Stomach (tissue), 9 donors: ENCODE data around the gene GOLGA6L9. TPM values are rescaled to one million over a fixed set of nuclear protein-coding genes. Genes with fewer than 3 reads are reported as not detected.
"Not testable (repeated sequence)": the region's sequence is repeated elsewhere in the genome, so short reads cannot be mapped to it uniquely, and the experiment has no call there.

Source experiments
- DNase-seq, 2 donors: peaks; one replicate each; pipeline versions ENCODE4 v3.0.0 to v3.0.0-alpha.2; 2013 to 2019
- H3K27ac ChIP-seq, 5 donors: fragments of 200-600 bp in 4 of 5; sonication (generic) in 4 of 5; one replicate each; pipeline ENCODE4 v1.5.1; 2013 to 2019; ENCODE audit warnings: mild to moderate bottlenecking in 1 of 5, moderate library complexity in 1 of 5
- H3K27me3 ChIP-seq, 3 donors: fragments of 200-600 bp; sonication (generic); one replicate each; pipeline ENCODE4 v1.5.1; 2017 to 2019; ENCODE audit warnings: mixed run types in 1 of 3
- H3K36me3 ChIP-seq, 4 donors: fragments of 200-600 bp; sonication (generic); 1 replicate in 3 of 4; 2 replicates in 1 of 4; pipeline ENCODE4 v1.5.1; 2016 to 2019
- H3K4me1 ChIP-seq, 4 donors: fragments of 200-600 bp; sonication (generic); one replicate each; pipeline ENCODE4 v1.5.1; 2016 to 2019
- H3K4me3 ChIP-seq, 4 donors: fragments of 200-600 bp; sonication (generic) in 3 of 4; one replicate each; pipeline ENCODE4 v1.5.1; 2016 to 2019; ENCODE audit warnings: mild to moderate bottlenecking in 1 of 4
- H3K9me3 ChIP-seq, 4 donors: fragments of 200-600 bp; sonication (generic); one replicate each; pipeline ENCODE4 v1.5.1; 2016 to 2019
- CTCF ChIP-seq, 7 experiments: fragments of 450-650 bp in 4 of 7; fragments of 200-600 bp in 3 of 7; sonication (generic) in 3 of 7; IDR thresholded peaks; one replicate each; pipeline ENCODE4 v1.5.1; 2016 to 2019; ENCODE audit warnings: antibody characterized with exemption in 7 of 7, control low read depth in 2 of 7, mild to moderate bottlenecking in 1 of 7
- WGBS, 5 donors: extraction: QIAGEN DNeasy Blood & Tissue Kit in 3 of 5; methylation state at CpG; one replicate each; pipeline versions ENCODE4 v1.1.5 to v1.1.7; 2013 to 2018; 5-methylcytosine and 5-hydroxymethylcytosine counted together
- intact Hi-C: fragments of 100-400 bp; cut with DNase I; formaldehyde crosslinking; loops from one replicate; pipeline ENCODE4 v1.15.1; 2023; ENCODE audit warnings: low total_unique reads
- polyA plus RNA-seq, 3 donors: library from polyadenylated mRNA; stranded (reverse); fragments of 200-250 nt; gene quantifications; one replicate each; pipeline ENCODE4 v1.2.3, GENCODE V29; 2013
- total RNA-seq, 5 donors: library from RNA; depleted of rRNA; stranded (reverse); fragments of >200 nt; gene quantifications; one replicate each; pipeline versions ENCODE4 v1.1.0 to v1.2.3, GENCODE V29; 2014 to 2016
- donor health status: healthy with polysubstance abuse.
- donor health status: Bipolar disorder and iron deficiency.
- donor health status: healthy.

The GOLGA6L9 gene
- total and polyA plus RNA-seq, 8 donors = 3.2 to 16.1 (median 11.3) TPM

GRCh38 chr15:82468205-82468604 is 38.6 kb downstream of the GOLGA6L9 start:
- H3K27me3 ChIP-seq, intact Hi-C loops, H3K4me1 ChIP-seq, DNase-seq, H3K36me3 ChIP-seq, H3K4me3 ChIP-seq, H3K9me3 ChIP-seq, H3K27ac ChIP-seq: not testable (repeated sequence)
- WGBS, 5 donors = 5 to 16% (median 15%) methylated on average over 3 to 4 of the region's 11 CpGs; no CpG with 5 or more reads in 2 of the 5 donors
- TF ChIP-seq CTCF (IDR thresholded peaks at IDR 0.05) = peak in 3 of 7 experiments; percentile 14 to 31 (median 25)

- H3K4me3 ChIP-seq, H3K27me3 ChIP-seq, DNase-seq, intact Hi-C loops, H3K9me3 ChIP-seq, H3K4me1 ChIP-seq, H3K27ac ChIP-seq: not testable (repeated sequence)
- WGBS, 5 donors = 100% methylated on average over 1 of the region's 12 CpGs; no CpG with 5 or more reads in 4 of the 5 donors
- H3K36me3 ChIP-seq = peaks cover 0 to 12% (median 7%) of the 10 kb centered on the region in 4 donors
Measured at GRCh38 chr15:82469381-82469780, 39.8 kb downstream of the GOLGA6L9 start.

- H3K4me1 ChIP-seq, H3K9me3 ChIP-seq, intact Hi-C loops, H3K27me3 ChIP-seq, H3K27ac ChIP-seq, H3K4me3 ChIP-seq: not testable (repeated sequence)
- WGBS, 5 donors = 84 to 92% (median 88%) methylated on average over 21 to 30 of the region's 32 CpGs
- H3K36me3 ChIP-seq = peaks cover 0 to 31% (median 16%) of the 10 kb centered on the region in 4 donors
- DNase-seq = peak in 1 of 2 donors; percentile 4
Measured at GRCh38 chr15:82472269-82472982, 42.8 kb downstream of the GOLGA6L9 start.

- H3K9me3 ChIP-seq, H3K4me3 ChIP-seq, H3K27me3 ChIP-seq, H3K4me1 ChIP-seq, H3K27ac ChIP-seq, intact Hi-C loops, DNase-seq: not testable (repeated sequence)
- peaks cover 0 to 31% (median 16%) of the 10 kb centered on the region in 4 donors for H3K36me3 ChIP-seq
- 81 to 96% (median 94%) methylated on average over 3 to 19 of the region's 22 CpGs for WGBS, 5 donors
Measured at GRCh38 chr15:82474596-82475325, 45.1 kb downstream of the GOLGA6L9 start.

- H3K4me3 ChIP-seq, intact Hi-C loops: not testable (repeated sequence)
Measured at GRCh38 chr15:82475345-82475967, 45.8 kb downstream of the GOLGA6L9 start.

GRCh38 chr15:82476697-82477342 is 47.2 kb downstream of the GOLGA6L9 start:
- 81 to 90% (median 87%) methylated on average over 13 to 14 of the region's 14 CpGs for WGBS, 5 donors
- H3K9me3 ChIP-seq, H3K4me3 ChIP-seq, H3K27me3 ChIP-seq, H3K27ac ChIP-seq, intact Hi-C loops, H3K4me1 ChIP-seq: not testable (repeated sequence)
- H3K36me3 ChIP-seq = peaks cover 0 to 31% (median 16%) of the 10 kb centered on the region in 4 donors
- DNase-seq = peak in 1 of 2 donors; percentile 2

More at GRCh38 chr15:82475345-82475967, 45.8 kb downstream of the GOLGA6L9 start:
- not testable (repeated sequence) for H3K9me3 ChIP-seq, H3K27me3 ChIP-seq, H3K27ac ChIP-seq, H3K4me1 ChIP-seq, DNase-seq
- 53 to 88% (median 67%) methylated on average over 1 to 5 of the region's 11 CpGs for WGBS, 5 donors
- peaks cover 0 to 31% (median 16%) of the 10 kb centered on the region in 4 donors for H3K36me3 ChIP-seq

- H3K27ac ChIP-seq, H3K4me3 ChIP-seq, DNase-seq, H3K4me1 ChIP-seq, intact Hi-C loops, H3K27me3 ChIP-seq, H3K9me3 ChIP-seq: not testable (repeated sequence)
- peaks cover 0 to 28% (median 13%) of the 10 kb centered on the region in 4 donors for H3K36me3 ChIP-seq
- 86 to 98% (median 94%) methylated on average over 7 to 11 of the region's 13 CpGs for WGBS, 5 donors
Measured at GRCh38 chr15:82477343-82478057, 47.9 kb downstream of the GOLGA6L9 start.
